Nephron (organoid): ENCODE measurements around the gene SEC22C.

Source experiments
- H3K27ac Mint-ChIP-seq, 3 experiments: 2 replicates each; pipeline ENCODE4 v1.8.0; 2020; ENCODE audit warnings: mixed read lengths in 3 of 3, mild to moderate bottlenecking in 2 of 3, moderate library complexity in 1 of 3
- H3K27me3 Mint-ChIP-seq: 2 replicates; pipeline ENCODE4 v1.8.0; 2021; ENCODE audit warnings: low read depth, mild to moderate bottlenecking, moderate library complexity, mixed read lengths
- H3K36me3 Mint-ChIP-seq: 2 replicates; pipeline ENCODE4 v1.8.0; 2020; ENCODE audit warnings: low read depth, mixed read lengths
- H3K4me1 Mint-ChIP-seq: 2 replicates; pipeline ENCODE4 v1.8.0; 2020; ENCODE audit warnings: mixed read lengths
- H3K4me3 Mint-ChIP-seq, 3 experiments: 2 replicates each; pipeline ENCODE4 v1.8.0; 2020; ENCODE audit warnings: mild to moderate bottlenecking in 3 of 3, mixed read lengths in 3 of 3, moderate library complexity in 2 of 3
- H3K9me3 Mint-ChIP-seq: 2 replicates; pipeline ENCODE4 v1.8.0; 2020; ENCODE audit warnings: mixed read lengths
- CTCF ChIP-seq, 3 experiments: fragments of 200-600 bp; sonication (generic); IDR thresholded peaks; one replicate each; pipeline ENCODE4 v1.5.0; 2021; ENCODE audit warnings: antibody characterized with exemption in 3 of 3; ENCODE audit not compliant: unreplicated experiment in 3 of 3

SEC22C gene

GRCh38 chr3:42503251-42503924 lies 78.4 kb downstream of the SEC22C start:
- H3K27ac Mint-ChIP-seq = no peak overlapping the region
- no peaks in the 10 kb centered on the region for H3K9me3 Mint-ChIP-seq
- peak overlapping the region; percentile 45 to 60 (median 58) for H3K4me3 Mint-ChIP-seq
- H3K36me3 Mint-ChIP-seq = no peaks in the 10 kb centered on the region
- no peak for TF ChIP-seq CTCF (IDR thresholded peaks at IDR 0.05; ENCODE audit: unreplicated experiment in 3 of 3)
- peaks cover 74% of the 10 kb centered on the region for H3K27me3 Mint-ChIP-seq
- peaks cover 13% of the 10 kb centered on the region for H3K4me1 Mint-ChIP-seq

- H3K36me3 Mint-ChIP-seq = no peaks in the 10 kb centered on the region
- H3K4me3 Mint-ChIP-seq = peak within 1 kb of the TSS; percentile 74 to 86 (median 79)
- H3K4me1 Mint-ChIP-seq = peaks cover 13% of the 10 kb centered on the region
- H3K27ac Mint-ChIP-seq = no peak within 1 kb of the TSS
- no peaks in the 10 kb centered on the region for H3K9me3 Mint-ChIP-seq
- peaks cover 76% of the 10 kb centered on the region for H3K27me3 Mint-ChIP-seq
- TF ChIP-seq CTCF (IDR thresholded peaks at IDR 0.05; ENCODE audit: unreplicated experiment in 3 of 3) = no peak
Observed at GRCh38 chr3:42502429-42503250, 79.1 kb downstream of the SEC22C start, which contains the start of gene VIPR1. VIPR1 (plus strand) TSS chr3:42502643; CDS start chr3:42502736, 93 bp downstream.

DNA sequence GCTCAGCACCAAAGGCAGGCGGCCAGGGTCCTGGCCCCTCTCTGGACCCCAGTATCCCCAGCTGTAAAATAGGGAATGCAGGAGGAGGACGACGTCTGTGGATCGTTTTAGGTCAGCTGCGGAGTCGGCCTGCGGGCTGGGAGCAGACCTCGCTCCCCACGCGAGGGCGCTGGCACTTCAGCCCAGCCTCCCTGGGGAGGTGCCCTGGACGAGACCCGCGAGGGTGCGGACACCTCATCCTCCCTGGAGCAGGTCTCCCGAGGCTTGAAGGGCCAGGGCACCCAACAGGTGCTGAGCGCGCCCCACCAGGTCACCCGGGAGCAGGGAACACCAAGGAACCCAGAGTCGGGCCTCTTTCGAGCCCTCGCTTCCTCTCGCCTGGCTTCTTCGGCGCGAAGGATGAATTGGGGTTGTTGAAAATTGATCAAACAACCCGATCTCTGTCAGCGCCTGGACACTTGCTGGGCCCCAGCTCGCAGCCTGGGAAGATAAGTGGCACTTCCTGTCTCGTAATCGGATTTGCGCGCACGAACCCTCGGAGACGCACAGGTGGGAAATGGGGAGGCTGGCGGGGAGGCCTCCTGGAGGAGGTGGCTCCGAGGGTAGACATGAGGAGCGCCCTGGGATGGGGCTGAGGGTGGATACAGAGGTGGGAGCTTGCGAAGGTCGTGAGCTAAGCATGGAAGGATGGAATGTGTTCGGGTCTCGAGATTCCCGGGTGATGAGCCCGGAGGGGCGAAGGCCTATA lies 79.9 kb downstream of the SEC22C start:
- TF ChIP-seq CTCF (IDR thresholded peaks at IDR 0.05; ENCODE audit: unreplicated experiment in 3 of 3) = peak; percentile 32 to 35 (median 33)
- H3K4me1 Mint-ChIP-seq = peaks cover 19% of the 10 kb centered on the region

GRCh38 chr3:42501321-42501680 lies 80.5 kb downstream of the SEC22C start:
- peaks cover 20% of the 10 kb centered on the region for H3K4me1 Mint-ChIP-seq
- peak overlapping the region; percentile 66 to 86 (median 79) for H3K4me3 Mint-ChIP-seq
- H3K9me3 Mint-ChIP-seq = no peaks in the 10 kb centered on the region
- TF ChIP-seq CTCF (IDR thresholded peaks at IDR 0.05; ENCODE audit: unreplicated experiment in 3 of 3) = no peak
- peaks cover 80% of the 10 kb centered on the region for H3K27me3 Mint-ChIP-seq
- no peaks in the 10 kb centered on the region for H3K36me3 Mint-ChIP-seq
- H3K27ac Mint-ChIP-seq = no peak overlapping the region

More for the DNA sequence above, 79.9 kb downstream of the SEC22C start:
- Mint-ChIP-seq H3K27me3 (peaks cover 76% of the 10 kb centered on the region), H3K9me3 (no peaks in the 10 kb centered on the region), H3K27ac (no peak overlapping the region), H3K4me3 (peak overlapping the region; percentile 74 to 86 (median 79)), H3K36me3 (no peaks in the 10 kb centered on the region)

DNA sequence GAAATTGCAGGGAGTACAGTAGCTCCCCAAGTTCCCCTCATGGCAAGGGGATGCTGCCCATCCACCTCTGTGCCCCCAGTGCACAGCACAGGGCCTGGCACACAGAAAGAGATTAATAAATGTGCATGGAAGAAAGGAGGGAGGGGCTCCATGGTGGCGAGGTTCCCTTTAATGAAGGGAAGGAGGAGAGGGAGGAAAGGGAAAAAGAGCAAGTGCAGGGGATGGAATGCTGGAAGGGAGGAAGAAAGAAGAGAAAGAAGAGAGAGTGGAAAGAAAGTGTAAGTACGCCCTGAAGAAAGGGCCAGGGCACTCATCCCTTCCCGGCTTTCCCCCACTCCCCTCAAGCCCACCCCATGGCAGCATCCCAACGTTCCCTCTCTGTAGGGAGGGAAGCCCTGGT lies 80.9 kb downstream of the SEC22C start:
- Mint-ChIP-seq H3K27me3 (peaks cover 81% of the 10 kb centered on the region), H3K27ac (no peak overlapping the region), H3K36me3 (no peaks in the 10 kb centered on the region), H3K4me3 (peak overlapping the region; percentile 32 to 86 (median 49)), H3K9me3 (no peaks in the 10 kb centered on the region), H3K4me1 (peaks cover 20% of the 10 kb centered on the region)
- no peak for TF ChIP-seq CTCF (IDR thresholded peaks at IDR 0.05; ENCODE audit: unreplicated experiment in 3 of 3)
